CD4-positive, alpha-beta T cell treated with Interleukin-6 for 4 hours (primary cell): ENCODE measurements around the gene ASB4.
"Not testable (repeated sequence)": the region's sequence is repeated elsewhere in the genome, so short reads cannot be mapped to it uniquely, and the experiment has no call there.

Experiments used
- DNase-seq: peaks from one replicate; pipeline ENCODE4 v3.0.0-alpha.2; 2020; ENCODE audit warnings: mixed read lengths

The ASB4 gene

DNA sequence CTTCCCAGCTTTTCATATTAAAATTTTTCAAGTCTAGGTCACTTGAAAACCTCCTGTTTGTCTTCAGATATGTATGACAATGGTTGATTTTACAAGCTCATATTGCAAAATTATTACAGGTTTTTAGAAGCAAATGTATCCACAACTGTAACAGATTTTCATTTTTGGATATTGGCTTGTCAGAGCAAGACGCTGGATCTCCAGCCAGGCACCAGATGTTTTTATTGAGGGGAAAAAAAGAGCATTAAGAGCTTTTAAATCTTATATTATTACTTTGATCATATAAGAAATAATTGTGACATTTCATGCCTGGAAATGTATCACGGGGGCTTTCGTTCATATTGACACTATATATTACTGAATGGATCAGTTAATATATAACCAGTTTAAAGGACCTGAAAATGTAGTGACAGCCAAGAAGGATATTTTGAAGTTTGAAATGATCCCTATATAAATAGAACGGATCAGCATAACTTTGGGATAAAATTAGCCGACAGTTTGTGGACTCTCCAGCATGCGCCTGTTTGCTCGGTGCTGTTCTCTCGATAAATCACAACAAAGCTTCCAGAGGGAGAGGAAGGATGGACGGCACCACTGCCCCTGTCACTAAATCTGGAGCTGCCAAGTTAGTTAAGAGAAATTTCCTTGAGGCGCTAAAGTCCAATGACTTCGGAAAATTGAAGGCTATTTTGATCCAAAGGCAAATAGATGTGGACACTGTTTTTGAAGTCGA lies at the start of gene ASB4:
ASB4 (plus strand) TSS at position 553 of the 733 bp plus-strand sequence; CDS start at position 582, 29 bp downstream.
- DNase-seq: no peak

GRCh38 chr7:95436407-95436806 lies 49.3 kb upstream of the ASB4 start:
- DNase-seq: no peak

- DNase-seq: no peak
Measured at GRCh38 chr7:95440394-95441038, 45.2 kb upstream of the ASB4 start.

DNA sequence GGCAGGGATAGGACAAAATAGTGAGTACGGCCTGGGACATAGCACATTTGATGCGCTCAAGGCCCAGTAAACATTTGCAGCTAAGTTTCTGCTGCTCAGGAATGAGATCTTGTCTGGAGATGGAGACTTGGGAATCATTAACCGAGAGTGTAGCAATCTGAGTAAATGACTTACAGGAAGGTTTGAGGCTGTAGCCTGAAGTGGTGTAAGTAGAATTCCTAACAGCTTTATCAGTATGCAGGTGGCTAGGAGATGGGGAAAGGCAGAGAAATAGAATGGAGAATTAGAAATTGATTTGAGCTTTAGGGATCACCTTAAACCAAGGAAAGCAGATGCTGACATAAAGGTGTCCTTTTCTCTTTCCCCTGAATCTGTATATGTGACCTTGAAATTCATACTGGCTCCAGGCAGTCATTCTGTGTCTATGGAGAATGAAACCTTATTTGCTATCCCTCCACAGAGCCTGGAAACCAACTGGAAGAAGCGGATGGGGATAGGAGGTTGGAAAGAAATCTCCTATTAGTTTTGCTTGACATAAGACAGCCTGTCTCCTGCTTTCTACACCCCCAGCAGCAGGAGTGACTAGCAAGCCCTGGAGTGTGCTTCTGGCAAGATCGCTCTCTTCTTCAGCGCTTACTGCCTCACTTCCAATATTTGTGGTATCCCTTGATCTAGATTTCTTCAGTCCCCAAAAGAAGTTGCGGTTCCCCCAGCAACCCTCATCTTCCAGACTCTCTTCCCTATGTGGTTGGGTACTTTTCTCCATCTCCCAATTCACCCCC lies 44.5 kb upstream of the ASB4 start:
- no peak for DNase-seq

- DNase-seq: no peak
Measured at GRCh38 chr7:95444796-95445195, 40.9 kb upstream of the ASB4 start.

GRCh38 chr7:95446618-95447017 lies 39.1 kb upstream of the ASB4 start:
- no peak for DNase-seq

- DNase-seq: no peak
Measured at GRCh38 chr7:95454438-95455045, 31.2 kb upstream of the ASB4 start.

DNA sequence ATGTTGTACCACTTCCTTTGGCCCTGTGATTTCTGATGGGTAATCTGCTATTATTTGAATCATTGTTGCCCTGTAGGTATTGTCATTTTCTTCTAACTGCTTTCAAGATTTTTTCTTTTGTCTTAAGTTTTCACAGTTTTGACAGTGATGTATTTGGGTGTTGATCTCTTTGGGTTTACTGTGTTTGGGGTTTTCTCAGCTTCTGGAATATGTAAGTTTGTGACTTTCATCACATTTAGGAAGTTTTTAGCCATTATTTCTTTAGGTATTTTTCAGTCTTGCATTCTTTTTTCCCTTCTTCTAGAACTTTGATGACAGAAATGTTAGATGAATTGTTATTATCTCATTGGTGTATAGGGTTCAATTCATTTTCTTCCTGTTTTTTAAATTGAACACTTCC lies 27.8 kb upstream of the ASB4 start:
- no peak for DNase-seq

- not testable (repeated sequence) for DNase-seq
Measured at GRCh38 chr7:95460653-95461052, 25.1 kb upstream of the ASB4 start.

GRCh38 chr7:95467912-95468607 lies 17.7 kb upstream of the ASB4 start:
- DNase-seq: no peak

DNA sequence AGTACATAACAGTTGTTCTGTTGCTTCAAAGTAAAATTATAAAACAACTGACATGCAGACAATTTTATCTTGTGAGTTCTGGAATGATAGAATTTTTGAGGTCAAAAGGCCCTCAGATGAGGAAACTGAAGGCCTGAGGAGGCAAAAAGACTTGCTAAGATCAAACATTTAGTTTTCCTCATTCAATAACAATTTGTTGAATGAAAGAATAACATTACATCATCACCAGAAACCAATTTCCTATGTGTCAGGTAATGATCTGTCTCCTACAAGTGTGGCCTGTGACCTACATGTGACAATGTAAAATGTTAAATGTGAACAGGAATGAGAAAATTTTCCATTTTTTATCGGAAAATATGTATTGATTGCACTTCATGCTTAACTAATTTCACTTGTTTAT lies 16.6 kb upstream of the ASB4 start:
- DNase-seq: no peak

DNA sequence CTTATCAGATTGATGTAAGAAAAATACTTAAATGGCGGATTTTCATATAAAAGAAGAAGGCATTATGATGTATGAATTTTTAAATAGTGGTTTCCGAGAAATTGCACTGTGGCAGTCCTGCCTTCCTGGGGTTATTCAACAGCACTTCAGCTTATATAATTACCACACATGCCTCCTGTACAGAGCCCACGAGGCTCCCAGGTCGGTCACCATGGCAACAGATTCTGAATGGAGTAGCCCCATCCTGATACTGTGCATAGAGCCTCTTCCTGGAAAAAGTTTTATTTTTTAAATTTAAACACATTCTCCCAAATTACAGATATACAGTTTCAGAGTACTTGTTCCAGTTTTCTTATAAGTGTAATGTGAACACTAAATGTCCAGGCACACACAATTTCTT lies 15.9 kb upstream of the ASB4 start:
- DNase-seq: no peak

- no peak for DNase-seq
Measured at GRCh38 chr7:95470452-95470851, 15.3 kb upstream of the ASB4 start.

DNA sequence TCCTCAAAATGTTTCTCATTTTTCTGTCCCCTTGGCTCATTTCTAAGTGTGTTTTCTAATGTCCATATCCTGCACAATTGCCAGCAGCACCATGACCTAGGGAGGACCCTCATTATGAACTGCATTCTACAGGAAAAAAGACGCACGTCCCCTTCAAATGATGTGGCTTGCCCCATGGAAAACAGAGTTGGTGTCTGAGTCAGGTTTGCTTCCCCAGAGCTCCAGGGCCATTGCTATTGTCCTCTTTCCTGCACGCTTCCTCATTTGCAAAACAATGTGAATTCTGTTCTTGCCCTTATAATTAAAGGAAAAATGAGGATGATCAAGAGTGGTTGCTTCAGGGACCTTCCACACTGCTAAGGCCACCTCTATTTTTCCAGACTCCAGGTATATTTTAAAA lies 14.7 kb upstream of the ASB4 start:
- DNase-seq: no peak

- no peak for DNase-seq
Measured at GRCh38 chr7:95472581-95473161, 13.1 kb upstream of the ASB4 start.

DNA sequence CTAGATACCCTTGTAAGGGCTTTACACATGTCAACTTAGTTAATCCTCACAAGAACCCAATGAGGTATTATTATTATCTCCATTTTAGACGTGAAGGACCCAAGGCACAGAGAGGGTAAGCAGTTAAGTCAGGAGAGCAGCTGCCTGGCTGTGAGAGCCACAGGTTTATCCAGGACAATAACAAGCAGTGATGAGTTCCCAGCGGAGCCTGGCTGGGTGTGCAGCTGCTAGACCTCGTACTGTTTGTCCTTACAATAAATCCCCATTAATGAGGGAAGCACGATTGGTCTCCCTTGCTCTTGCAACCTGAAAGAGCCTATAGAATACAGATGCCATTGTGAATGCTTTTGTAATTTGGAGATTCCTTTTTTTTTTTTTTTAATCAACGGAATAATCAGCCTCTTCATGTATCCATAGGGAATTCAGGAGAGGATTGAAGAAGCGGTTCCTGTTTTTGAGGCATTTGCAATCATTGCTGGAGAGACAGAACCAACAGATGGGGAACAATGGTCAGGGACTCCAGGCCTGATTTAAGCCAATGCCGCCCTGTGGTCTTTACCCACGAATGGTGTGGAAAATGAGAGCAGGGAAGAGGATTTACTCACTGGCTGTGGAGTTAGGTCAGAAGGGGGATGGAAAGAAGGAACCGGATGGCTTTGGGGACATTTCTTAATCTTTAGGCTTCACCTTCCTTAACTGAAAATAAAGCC lies 12.3 kb upstream of the ASB4 start:
- DNase-seq: no peak

- DNase-seq: no peak
Measured at GRCh38 chr7:95476072-95476847, 9.5 kb upstream of the ASB4 start.

DNA sequence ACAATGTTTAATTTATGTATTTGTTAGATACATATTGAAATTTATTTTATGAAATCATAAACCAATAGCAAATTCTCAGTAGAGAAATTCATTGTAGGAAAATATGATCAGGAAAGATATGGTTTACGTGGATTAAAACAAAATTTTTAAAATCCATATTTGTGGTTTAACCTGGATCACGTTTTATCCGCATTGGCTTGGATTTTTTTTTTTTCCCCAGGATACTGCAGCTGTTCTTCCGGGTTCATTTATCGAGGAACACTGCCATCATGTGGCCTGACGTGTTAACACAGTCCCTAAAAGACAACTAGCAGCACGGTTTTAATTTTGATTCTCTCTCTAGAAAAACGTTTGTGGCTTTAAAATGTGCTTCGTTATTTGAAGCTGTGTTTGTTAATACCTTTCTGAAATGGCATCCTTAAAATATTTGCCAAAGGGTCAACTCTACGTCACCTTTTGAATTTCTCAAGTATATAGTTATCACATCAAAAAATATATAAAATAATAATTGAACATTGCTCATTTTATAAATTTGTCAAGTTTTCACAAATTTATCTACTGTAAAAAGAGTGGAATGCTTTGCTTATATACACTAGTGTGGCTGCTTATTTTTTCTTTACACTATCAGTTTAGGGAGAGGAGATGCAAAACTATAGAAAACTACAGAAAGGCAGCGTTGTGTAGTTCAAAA lies 8.7 kb upstream of the ASB4 start:
- DNase-seq: peak; percentile 53

- DNase-seq: no peak
Measured at GRCh38 chr7:95478272-95479037, 7.3 kb upstream of the ASB4 start.
